GM18499 (cell line): ENCODE results near the gene SAA2.
"Not testable (repeated sequence)": the region's sequence is repeated elsewhere in the genome, so short reads cannot be mapped to it uniquely, and the experiment has no call there.

Source experiments
- ATAC-seq: cut with Tn5 transposase; IDR thresholded peaks from one replicate; pipeline ENCODE4 v1.9.1; 2021; ENCODE audit warnings: moderate number of reproducible peaks; ENCODE audit not compliant: insufficient read depth, unreplicated experiment

Gene SAA2

GRCh38 chr11:18203723-18204122 is 44.7 kb downstream of the SAA2 start:
- ATAC-seq = no peak

- ATAC-seq = not testable (repeated sequence)
These were observed 50.7 kb downstream of the SAA2 start for GRCh38 chr11:18197738-18198137.

GRCh38 chr11:18196532-18196931 is 51.9 kb downstream of the SAA2 start:
- ATAC-seq = no peak
